Lower leg skin (tissue), 4 donors: ENCODE data around the gene FETUB. TPM values are rescaled to one million over a fixed set of nuclear protein-coding genes. Genes with fewer than 3 reads are reported as not detected.

Experiments
- DNase-seq, 2 donors: peaks; one replicate each; pipeline ENCODE4 v3.0.0-alpha.2; 2019; ENCODE audit warnings: low spot score in 2 of 2
- H3K4me3 ChIP-seq: fragments of 200-600 bp; sonication (generic); 2 replicates; pipeline ENCODE4 v1.5.1; 2017; ENCODE audit warnings: mild to moderate bottlenecking, low read depth; ENCODE audit not compliant: poor library complexity, severe bottlenecking
- POLR2A ChIP-seq, 2 donors: fragments of 450-650 bp; IDR thresholded peaks; one replicate each; pipeline ENCODE4 v1.6.1; 2016 to 2017; ENCODE audit warnings: antibody characterized with exemption in 2 of 2, mild to moderate bottlenecking in 1 of 2, moderate library complexity in 1 of 2
- WGBS, 2 donors: methylation state at CpG; one replicate each; pipeline ENCODE4 v1.1.5; 2018; 5-methylcytosine and 5-hydroxymethylcytosine counted together
- intact Hi-C: fragments of 100-400 bp; cut with DNase I; formaldehyde crosslinking; loops from one replicate; pipeline ENCODE4 v1.15.0; 2023; ENCODE audit warnings: low total_unique reads
- total RNA-seq, 4 donors: library from RNA; depleted of rRNA; stranded (reverse); fragments of >200 nt; gene quantifications; one replicate each; pipeline ENCODE4 v1.1.0, GENCODE V29; 2016
- TF ChIP-seq, protein P1 (sequence below), 3 donors: fragments of 450-650 bp; IDR thresholded peaks; one replicate each; pipeline ENCODE4 v1.5.1; 2016; ENCODE audit warnings: antibody characterized with exemption in 3 of 3, mild to moderate bottlenecking in 3 of 3, moderate library complexity in 2 of 3

FETUB gene
- total RNA-seq, 4 donors from 2014 or later: 4.0 to 13.5 (median 9.3) TPM

- DNase-seq: no peak
- TF ChIP-seq, protein P1, sequence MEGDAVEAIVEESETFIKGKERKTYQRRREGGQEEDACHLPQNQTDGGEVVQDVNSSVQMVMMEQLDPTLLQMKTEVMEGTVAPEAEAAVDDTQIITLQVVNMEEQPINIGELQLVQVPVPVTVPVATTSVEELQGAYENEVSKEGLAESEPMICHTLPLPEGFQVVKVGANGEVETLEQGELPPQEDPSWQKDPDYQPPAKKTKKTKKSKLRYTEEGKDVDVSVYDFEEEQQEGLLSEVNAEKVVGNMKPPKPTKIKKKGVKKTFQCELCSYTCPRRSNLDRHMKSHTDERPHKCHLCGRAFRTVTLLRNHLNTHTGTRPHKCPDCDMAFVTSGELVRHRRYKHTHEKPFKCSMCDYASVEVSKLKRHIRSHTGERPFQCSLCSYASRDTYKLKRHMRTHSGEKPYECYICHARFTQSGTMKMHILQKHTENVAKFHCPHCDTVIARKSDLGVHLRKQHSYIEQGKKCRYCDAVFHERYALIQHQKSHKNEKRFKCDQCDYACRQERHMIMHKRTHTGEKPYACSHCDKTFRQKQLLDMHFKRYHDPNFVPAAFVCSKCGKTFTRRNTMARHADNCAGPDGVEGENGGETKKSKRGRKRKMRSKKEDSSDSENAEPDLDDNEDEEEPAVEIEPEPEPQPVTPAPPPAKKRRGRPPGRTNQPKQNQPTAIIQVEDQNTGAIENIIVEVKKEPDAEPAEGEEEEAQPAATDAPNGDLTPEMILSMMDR (IDR thresholded peaks at IDR 0.05): no peak
- no peak for TF ChIP-seq POLR2A (IDR thresholded peaks at IDR 0.05)
- 57 to 58% methylated on average over 17 of the region's 17 CpGs for WGBS, 2 donors
- intact Hi-C loops: no loop called here
- no peak overlapping the region for H3K4me3 ChIP-seq
Observed at GRCh38 chr3:186596568-186597287, 43.5 kb upstream of the FETUB start.

DNA sequence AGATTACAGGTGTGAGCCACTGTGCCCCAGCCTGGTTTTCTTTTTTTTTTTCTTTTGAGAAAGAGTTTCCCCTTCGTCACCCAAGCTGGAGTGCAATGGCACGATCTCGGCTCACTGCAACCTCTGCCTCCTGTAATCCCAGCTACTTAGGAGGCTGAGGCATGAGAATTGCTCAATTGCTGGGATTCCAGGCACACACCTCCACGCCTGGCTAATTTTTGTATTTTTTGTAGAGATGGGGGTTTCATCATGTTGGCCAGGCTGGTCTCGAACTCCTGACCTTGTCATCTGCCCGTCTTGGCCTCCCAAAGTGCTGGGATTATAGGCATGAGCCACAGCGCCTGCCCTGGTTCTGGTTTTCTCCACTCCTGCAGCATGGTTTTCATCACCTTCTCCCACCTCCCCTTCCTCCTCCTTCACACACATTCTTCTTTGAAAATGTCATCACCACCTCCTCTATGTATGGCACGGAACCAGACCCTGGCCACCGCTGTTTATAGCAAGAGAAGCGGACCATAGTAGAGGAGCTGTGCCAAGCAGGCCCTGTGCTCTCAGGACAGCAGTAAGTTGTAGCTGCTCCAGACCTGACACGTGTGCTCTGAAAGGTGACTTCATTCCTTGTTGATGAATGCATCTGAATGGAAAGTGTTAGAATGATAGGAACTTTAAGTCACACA is 42.0 kb upstream of the FETUB start:
- H3K4me3 ChIP-seq: no peak overlapping the region
- DNase-seq: no peak
- WGBS, 2 donors: 78 to 79% methylated on average over 11 of the region's 11 CpGs
- intact Hi-C loops: no loop called here
- TF ChIP-seq, protein P1 (IDR thresholded peaks at IDR 0.05): no peak
- TF ChIP-seq POLR2A (IDR thresholded peaks at IDR 0.05): no peak

GRCh38 chr3:186598794-186599141 is 41.4 kb upstream of the FETUB start:
- TF ChIP-seq, protein P1 (IDR thresholded peaks at IDR 0.05): no peak
- TF ChIP-seq POLR2A (IDR thresholded peaks at IDR 0.05): no peak
- WGBS, 2 donors: 82 to 84% methylated on average over 4 of the region's 4 CpGs
- intact Hi-C loops: no loop called here
- H3K4me3 ChIP-seq: no peak overlapping the region
- DNase-seq: no peak

DNA sequence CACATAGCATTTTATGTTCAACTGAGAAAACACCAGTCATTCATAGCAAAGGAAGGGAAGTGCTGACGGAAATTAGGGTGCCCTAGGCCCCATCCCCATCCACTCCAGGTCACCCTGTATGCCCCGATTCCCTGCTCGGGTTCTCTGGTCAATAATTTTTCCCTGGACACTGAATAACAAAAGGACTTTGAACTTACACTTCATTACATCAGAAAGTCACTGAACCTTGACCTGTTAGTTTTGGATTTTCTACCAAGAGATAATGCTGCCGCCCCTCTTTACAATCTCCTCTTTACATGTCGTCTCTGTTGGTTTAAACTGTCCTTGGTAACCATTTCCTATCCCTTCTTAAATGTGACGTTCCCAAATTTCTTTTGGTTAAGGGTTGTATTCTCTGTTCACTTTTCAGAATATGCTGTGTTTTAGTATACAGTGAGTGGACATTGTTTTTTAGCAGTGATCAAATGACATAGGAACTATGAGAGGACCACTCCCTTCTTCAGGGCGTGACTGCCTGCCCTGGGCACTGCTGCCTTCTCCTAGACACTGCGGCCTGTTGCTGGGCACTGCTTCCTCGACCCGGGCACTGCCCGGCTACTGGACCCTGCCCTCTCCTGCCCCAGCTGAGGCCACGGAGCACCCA is 40.9 kb upstream of the FETUB start:
- no peak overlapping the region for H3K4me3 ChIP-seq
- intact Hi-C loops: no loop called here
- 82 to 83% methylated on average over 12 of the region's 12 CpGs for WGBS, 2 donors
- TF ChIP-seq, protein P1 (IDR thresholded peaks at IDR 0.05): no peak
- no peak for TF ChIP-seq POLR2A (IDR thresholded peaks at IDR 0.05)
- no peak for DNase-seq

DNA sequence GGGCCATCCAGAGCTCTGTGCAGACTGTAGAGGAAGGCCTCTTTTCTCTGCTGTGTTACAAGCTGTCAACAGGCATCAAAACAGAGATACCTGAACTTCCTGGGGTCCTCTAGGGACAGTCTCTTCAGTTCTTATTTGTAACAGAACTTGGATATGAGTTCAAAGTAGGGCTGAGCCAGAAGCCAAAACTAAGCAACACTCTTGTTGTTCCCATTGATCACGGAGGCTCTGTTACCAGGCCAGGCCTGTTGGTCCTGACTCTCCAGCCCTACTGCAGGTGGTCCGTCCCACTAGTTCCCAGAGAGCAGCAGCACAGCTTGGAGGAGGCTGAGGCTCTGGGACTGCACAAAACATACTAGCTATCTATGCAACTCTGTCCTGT is 40.4 kb upstream of the FETUB start:
- DNase-seq: no peak
- intact Hi-C loops: no loop called here
- WGBS, 2 donors: 86 to 100% methylated on average over 2 of the region's 2 CpGs
- no peak overlapping the region for H3K4me3 ChIP-seq
- TF ChIP-seq POLR2A (IDR thresholded peaks at IDR 0.05): no peak
- TF ChIP-seq, protein P1 (IDR thresholded peaks at IDR 0.05): no peak
